Nephron (organoid): ENCODE data around the gene FAM222B.
"Not testable (repeated sequence)": the region's sequence is repeated elsewhere in the genome, so short reads cannot be mapped to it uniquely, and the experiment has no call there.

Source experiments
- H3K27ac Mint-ChIP-seq, 3 experiments: 2 replicates each; pipeline ENCODE4 v1.8.0; 2020; ENCODE audit warnings: mixed read lengths in 3 of 3, mild to moderate bottlenecking in 2 of 3, moderate library complexity in 1 of 3
- H3K27me3 Mint-ChIP-seq: 2 replicates; pipeline ENCODE4 v1.8.0; 2021; ENCODE audit warnings: low read depth, mild to moderate bottlenecking, moderate library complexity, mixed read lengths
- H3K36me3 Mint-ChIP-seq: 2 replicates; pipeline ENCODE4 v1.8.0; 2020; ENCODE audit warnings: low read depth, mixed read lengths
- H3K4me1 Mint-ChIP-seq: 2 replicates; pipeline ENCODE4 v1.8.0; 2020; ENCODE audit warnings: mixed read lengths
- H3K4me3 Mint-ChIP-seq, 3 experiments: 2 replicates each; pipeline ENCODE4 v1.8.0; 2020; ENCODE audit warnings: mild to moderate bottlenecking in 3 of 3, mixed read lengths in 3 of 3, moderate library complexity in 2 of 3
- H3K9me3 Mint-ChIP-seq: 2 replicates; pipeline ENCODE4 v1.8.0; 2020; ENCODE audit warnings: mixed read lengths
- CTCF ChIP-seq, 3 experiments: fragments of 200-600 bp; sonication (generic); IDR thresholded peaks; one replicate each; pipeline ENCODE4 v1.5.0; 2021; ENCODE audit warnings: antibody characterized with exemption in 3 of 3; ENCODE audit not compliant: unreplicated experiment in 3 of 3

The FAM222B gene

GRCh38 chr17:28811651-28812090 is 30.9 kb downstream of the FAM222B start:
- peaks cover 26% of the 10 kb centered on the region for H3K4me1 Mint-ChIP-seq
- H3K36me3 Mint-ChIP-seq = peaks cover 7% of the 10 kb centered on the region
- H3K27ac Mint-ChIP-seq = peak overlapping the region; percentile 94 to 98 (median 95)
- H3K4me3 Mint-ChIP-seq = peak overlapping the region; percentile 92 to 94 (median 94)
- H3K9me3 Mint-ChIP-seq = no peaks in the 10 kb centered on the region
- no peaks in the 10 kb centered on the region for H3K27me3 Mint-ChIP-seq
- no peak for TF ChIP-seq CTCF (IDR thresholded peaks at IDR 0.05; ENCODE audit: unreplicated experiment in 3 of 3)

- TF ChIP-seq CTCF (IDR thresholded peaks at IDR 0.05; ENCODE audit: unreplicated experiment in 3 of 3) = no peak
- Mint-ChIP-seq H3K9me3 (no peaks in the 10 kb centered on the region), H3K27me3 (no peaks in the 10 kb centered on the region), H3K27ac (peak overlapping the region in 1 of 3 experiments; percentile 46), H3K4me3 (peak overlapping the region; percentile 54 to 94 (median 56)), H3K36me3 (peaks cover 13% of the 10 kb centered on the region), H3K4me1 (peaks cover 26% of the 10 kb centered on the region)
These were observed 32.2 kb downstream of the FAM222B start for GRCh38 chr17:28810437-28810836.

- peaks cover 26% of the 10 kb centered on the region for H3K36me3 Mint-ChIP-seq
- no peak for TF ChIP-seq CTCF (IDR thresholded peaks at IDR 0.05; ENCODE audit: unreplicated experiment in 3 of 3)
These were observed 34.5 kb downstream of the FAM222B start for GRCh38 chr17:28807925-28808634.

GRCh38 chr17:28796062-28796461 is 46.5 kb downstream of the FAM222B start:
- no peak overlapping the region for H3K4me3 Mint-ChIP-seq
- peaks cover 13% of the 10 kb centered on the region for H3K36me3 Mint-ChIP-seq
- no peak overlapping the region for H3K27ac Mint-ChIP-seq
- H3K9me3 Mint-ChIP-seq = no peaks in the 10 kb centered on the region
- no peaks in the 10 kb centered on the region for H3K27me3 Mint-ChIP-seq
- peaks cover 5% of the 10 kb centered on the region for H3K4me1 Mint-ChIP-seq
- no peak for TF ChIP-seq CTCF (IDR thresholded peaks at IDR 0.05; ENCODE audit: unreplicated experiment in 3 of 3)

More at GRCh38 chr17:28807925-28808634, 34.5 kb downstream of the FAM222B start:
- Mint-ChIP-seq H3K27me3 (no peaks in the 10 kb centered on the region), H3K4me3 (peak overlapping the region in 2 of 3 experiments; percentile 26 to 47), H3K27ac (peak overlapping the region; percentile 75 to 90 (median 78)), H3K9me3 (no peaks in the 10 kb centered on the region), H3K4me1 (peaks cover 26% of the 10 kb centered on the region)

GRCh38 chr17:28794846-28795441 is 47.6 kb downstream of the FAM222B start:
- not testable (repeated sequence) for H3K27me3 Mint-ChIP-seq, H3K27ac Mint-ChIP-seq, H3K9me3 Mint-ChIP-seq, H3K4me1 Mint-ChIP-seq, H3K4me3 Mint-ChIP-seq
- H3K36me3 Mint-ChIP-seq = peaks cover 16% of the 10 kb centered on the region

GRCh38 chr17:28792877-28793661 is 49.5 kb downstream of the FAM222B start:
- Mint-ChIP-seq H3K27ac (peak overlapping the region in 1 of 3 experiments; percentile 13), H3K27me3 (no peaks in the 10 kb centered on the region), H3K4me1 (peaks cover 5% of the 10 kb centered on the region), H3K9me3 (no peaks in the 10 kb centered on the region), H3K4me3 (no peak overlapping the region), H3K36me3 (peaks cover 16% of the 10 kb centered on the region)
- TF ChIP-seq CTCF (IDR thresholded peaks at IDR 0.05; ENCODE audit: unreplicated experiment in 3 of 3) = no peak
